HL-60 (cell line): ENCODE results near the gene CRABP2.

Experiments used
- DNase-seq, 2 experiments: peaks; one replicate each; pipeline ENCODE4 v3.0.0-alpha.2; 2010 to 2020; ENCODE audit warnings: low read depth in 1 of 2, low spot score in 1 of 2
- H3K27ac ChIP-seq: fragments of 250-450 bp; sonication (Bioruptor Pico); replicated peaks from 2 replicates; pipeline ENCODE4 v1.5.1; 2020; ENCODE audit warnings: mild to moderate bottlenecking, moderate library complexity
- H3K27me3 ChIP-seq: fragments of 250-450 bp; sonication (Bioruptor Pico); 2 replicates; pipeline ENCODE4 v1.5.1; 2021; ENCODE audit warnings: mild to moderate bottlenecking, moderate library complexity; ENCODE audit not compliant: insufficient read depth, poor library complexity, severe bottlenecking
- H3K4me3 ChIP-seq: replicated peaks from 2 replicates; pipeline ENCODE4 v1.5.1; 2011; ENCODE audit warnings: mild to moderate bottlenecking, control low read depth, low read length; ENCODE audit not compliant: insufficient read depth
- GABPA ChIP-seq: IDR thresholded peaks from 2 replicates; pipeline ENCODE4 v1.6.1; 2012; ENCODE audit warnings: low read depth
- POLR2AphosphoS5 ChIP-seq: IDR thresholded peaks from 2 replicates; pipeline ENCODE4 v1.6.1; 2012; ENCODE audit warnings: low read depth
- REST ChIP-seq: IDR thresholded peaks from 2 replicates; pipeline ENCODE4 v1.6.1; 2012; ENCODE audit warnings: low read depth; ENCODE audit not compliant: insufficient replicate concordance
- SPI1 ChIP-seq: IDR thresholded peaks from 2 replicates; pipeline ENCODE4 v1.6.1; 2012; ENCODE audit warnings: low read depth, mild to moderate bottlenecking, borderline replicate concordance
- TF ChIP-seq, protein P1 (sequence below): IDR thresholded peaks from one replicate; pipeline ENCODE4 v1.5.1; 2011; ENCODE audit warnings: low read length, control low read depth, inconsistent platforms; ENCODE audit not compliant: insufficient read depth

Gene CRABP2

GRCh38 chr1:156696755-156697154 is 8.6 kb downstream of the CRABP2 start:
- Histone ChIP-seq H3K4me3 (no peak overlapping the region), H3K27me3 (peaks cover 23% of the 10 kb centered on the region), H3K27ac (no peak overlapping the region)
- TF ChIP-seq GABPA (no peak), REST (no peak), SPI1 (no peak), POLR2AphosphoS5 (no peak)
- TF ChIP-seq, protein P1, sequence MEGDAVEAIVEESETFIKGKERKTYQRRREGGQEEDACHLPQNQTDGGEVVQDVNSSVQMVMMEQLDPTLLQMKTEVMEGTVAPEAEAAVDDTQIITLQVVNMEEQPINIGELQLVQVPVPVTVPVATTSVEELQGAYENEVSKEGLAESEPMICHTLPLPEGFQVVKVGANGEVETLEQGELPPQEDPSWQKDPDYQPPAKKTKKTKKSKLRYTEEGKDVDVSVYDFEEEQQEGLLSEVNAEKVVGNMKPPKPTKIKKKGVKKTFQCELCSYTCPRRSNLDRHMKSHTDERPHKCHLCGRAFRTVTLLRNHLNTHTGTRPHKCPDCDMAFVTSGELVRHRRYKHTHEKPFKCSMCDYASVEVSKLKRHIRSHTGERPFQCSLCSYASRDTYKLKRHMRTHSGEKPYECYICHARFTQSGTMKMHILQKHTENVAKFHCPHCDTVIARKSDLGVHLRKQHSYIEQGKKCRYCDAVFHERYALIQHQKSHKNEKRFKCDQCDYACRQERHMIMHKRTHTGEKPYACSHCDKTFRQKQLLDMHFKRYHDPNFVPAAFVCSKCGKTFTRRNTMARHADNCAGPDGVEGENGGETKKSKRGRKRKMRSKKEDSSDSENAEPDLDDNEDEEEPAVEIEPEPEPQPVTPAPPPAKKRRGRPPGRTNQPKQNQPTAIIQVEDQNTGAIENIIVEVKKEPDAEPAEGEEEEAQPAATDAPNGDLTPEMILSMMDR = no peak
- DNase-seq = no peak

DNA sequence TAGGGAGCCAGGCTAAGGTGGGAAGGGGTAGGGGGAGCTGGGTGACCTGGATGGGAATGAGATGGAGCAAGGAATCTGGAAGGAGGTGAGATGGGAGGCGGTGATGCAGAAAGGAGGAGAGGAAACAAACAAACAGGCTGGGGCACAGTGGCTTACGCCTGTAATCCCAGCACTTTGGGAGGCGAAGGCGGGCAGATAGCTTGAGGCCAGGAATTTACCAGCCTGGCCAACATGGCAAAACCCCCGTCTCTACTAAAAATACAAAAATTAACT is 10.8 kb downstream of the CRABP2 start:
- DNase-seq = no peak
- no peak overlapping the region for H3K27ac ChIP-seq
- peaks cover 40% of the 10 kb centered on the region for H3K27me3 ChIP-seq
- no peak overlapping the region for H3K4me3 ChIP-seq
- no peak for TF ChIP-seq GABPA
- no peak for TF ChIP-seq POLR2AphosphoS5
- TF ChIP-seq, protein P1 = no peak
- no peak for TF ChIP-seq REST
- TF ChIP-seq SPI1 = no peak

GRCh38 chr1:156693848-156694689 is 11.3 kb downstream of the CRABP2 start:
- DNase-seq = no peak
- TF ChIP-seq REST = no peak
- TF ChIP-seq SPI1 = no peak
- TF ChIP-seq POLR2AphosphoS5 = no peak
- TF ChIP-seq, protein P1 = no peak
- no peak for TF ChIP-seq GABPA
- no peak overlapping the region for H3K27ac ChIP-seq

More at GRCh38 chr1:156693848-156694689, 11.3 kb downstream of the CRABP2 start:
- H3K27me3 ChIP-seq = peaks cover 41% of the 10 kb centered on the region
- no peak overlapping the region for H3K4me3 ChIP-seq
